ENCODE measurements around the gene ZNF705A. TPM values are rescaled to one million over a fixed set of nuclear protein-coding genes. Genes with fewer than 3 reads are reported as not detected.
"Not testable (repeated sequence)": the region's sequence is repeated elsewhere in the genome, so short reads cannot be mapped to it uniquely, and the experiment has no call there.

ZNF705A gene
- total RNA-seq, 1 experiment from 2014 or later: not detected

- H3K27me3 ChIP-seq: no peaks in the 10 kb centered on the region
- no peaks in the 10 kb centered on the region for H3K4me1 ChIP-seq
- H3K36me3 ChIP-seq: no peaks in the 10 kb centered on the region
- H3K9me3 ChIP-seq (replicated peaks): no peaks in the 10 kb centered on the region
- no peak for DNase-seq
- H3K27ac ChIP-seq: no peak overlapping the region
- H3K4me3 ChIP-seq: no peak overlapping the region
Measured at GRCh38 chr12:8226355-8226754, 69.5 kb downstream of the ZNF705A start.

GRCh38 chr12:8226992-8227731, 70.3 kb downstream of the ZNF705A start, which contains the start of gene FAM90A1:
FAM90A1 (minus strand) TSS chr12:8227618; CDS start chr12:8224832, 2,786 bp downstream.
- H3K4me3 ChIP-seq; H3K4me1 ChIP-seq; DNase-seq; H3K9me3 ChIP-seq (replicated peaks); H3K36me3 ChIP-seq; H3K27ac ChIP-seq; H3K27me3 ChIP-seq: not testable (repeated sequence)

GRCh38 chr12:8227732-8228077, 70.9 kb downstream of the ZNF705A start:
- DNase-seq; H3K4me3 ChIP-seq; H3K9me3 ChIP-seq (replicated peaks); H3K4me1 ChIP-seq; H3K27me3 ChIP-seq; H3K36me3 ChIP-seq; H3K27ac ChIP-seq: not testable (repeated sequence)

- H3K4me3 ChIP-seq; H3K36me3 ChIP-seq; DNase-seq; H3K9me3 ChIP-seq (replicated peaks); H3K27me3 ChIP-seq; H3K4me1 ChIP-seq; H3K27ac ChIP-seq: not testable (repeated sequence)
Measured at GRCh38 chr12:8228607-8229006, 71.8 kb downstream of the ZNF705A start.

GRCh38 chr12:8229486-8229885, 72.7 kb downstream of the ZNF705A start:
- not testable (repeated sequence) for H3K27ac ChIP-seq; H3K36me3 ChIP-seq; H3K27me3 ChIP-seq; H3K9me3 ChIP-seq (replicated peaks); H3K4me3 ChIP-seq; DNase-seq; H3K4me1 ChIP-seq

Other genes starting within 250 kb of the ZNF705A start
- 1.9 and 2.6 TPM in 2 replicates for gene SLC2A3, start 220.8 kb upstream of the ZNF705A start, total RNA-seq (2014; rRNA removed; shearing (Covaris generic))
- 8.0 and 8.3 TPM in 2 replicates for gene FOXJ2, start 124.3 kb upstream of the ZNF705A start, total RNA-seq (2014; rRNA removed; shearing (Covaris generic))
- gene C3AR1, start 90.7 kb upstream of the ZNF705A start, total RNA-seq (2014; rRNA removed; shearing (Covaris generic)): 0.06 and 0.08 TPM in 2 replicates
- 27.9 and 34.8 TPM in 2 replicates for gene NECAP1, start 74.7 kb upstream of the ZNF705A start, total RNA-seq (2014; rRNA removed; shearing (Covaris generic))
- 0.10 and 0.36 TPM in 2 replicates for gene CLEC4A, start 33.4 kb upstream of the ZNF705A start, total RNA-seq (2014; rRNA removed; shearing (Covaris generic))
- 0.04 TPM in 1 of 2 replicates, not detected in the other for gene FAM90A1, start 70.6 kb downstream of the ZNF705A start, total RNA-seq (2014; rRNA removed; shearing (Covaris generic))